ENCODE measurements around the gene KLHL40. TPM values are rescaled to one million over a fixed set of nuclear protein-coding genes. Genes with fewer than 3 reads are reported as not detected.
"Not testable (repeated sequence)": the region's sequence is repeated elsewhere in the genome, so short reads cannot be mapped to it uniquely, and the experiment has no call there.

KLHL40 gene
- total and polyA plus RNA-seq, 12 donors = 0.03 to 0.54 (median 0.11) TPM; not detected in 9

- intact Hi-C loops (cut with DNase I) = no loop called here
- Histone ChIP-seq H3K4me3 (no peak overlapping the region), H3K27me3 (no peaks in the 10 kb centered on the region), H3K27ac (no peak overlapping the region), H3K9me3 (replicated peaks in 1 of 3) (no peaks in the 10 kb centered on the region), H3K4me1 (replicated peaks in 1 of 2) (no peaks in the 10 kb centered on the region), H3K36me3 (replicated peaks in 1 of 2) (no peaks in the 10 kb centered on the region)
- TF ChIP-seq CTCF (IDR thresholded peaks at IDR 0.05) = no peak
- TF ChIP-seq POLR2A (IDR thresholded peaks at IDR 0.05) = no peak
- WGBS, 4 donors = 83 to 89% (median 85%) methylated on average over 6 of the region's 6 CpGs
- DNase-seq = peak in 1 of 7 donors; percentile 14
Measured at GRCh38 chr3:42719002-42719401, 33.7 kb downstream of the KLHL40 start.

GRCh38 chr3:42720126-42720525 lies 34.8 kb downstream of the KLHL40 start:
- 75 to 84% (median 80%) methylated on average over 4 of the region's 4 CpGs for WGBS, 4 donors
- no peaks in the 10 kb centered on the region for H3K9me3 ChIP-seq (replicated peaks in 1 of 3)
- H3K27ac ChIP-seq = no peak overlapping the region
- no peak for DNase-seq
- TF ChIP-seq POLR2A (IDR thresholded peaks at IDR 0.05) (no peak), CTCF (IDR thresholded peaks at IDR 0.05) (no peak)
- no peaks in the 10 kb centered on the region for H3K36me3 ChIP-seq (replicated peaks in 1 of 2)
- H3K27me3 ChIP-seq = no peaks in the 10 kb centered on the region
- no peak overlapping the region for H3K4me3 ChIP-seq
- H3K4me1 ChIP-seq (replicated peaks in 1 of 2) = no peaks in the 10 kb centered on the region
- intact Hi-C loops (cut with DNase I) = no loop called here

- no peaks in the 10 kb centered on the region for H3K9me3 ChIP-seq (replicated peaks in 1 of 3)
- H3K27ac ChIP-seq = no peak overlapping the region
- no peaks in the 10 kb centered on the region for H3K36me3 ChIP-seq (replicated peaks in 1 of 2)
- no peaks in the 10 kb centered on the region for H3K27me3 ChIP-seq
- WGBS, 4 donors = 29 to 50% (median 42%) methylated on average over 1 of the region's 1 CpG
- DNase-seq = no peak
- TF ChIP-seq CTCF (IDR thresholded peaks at IDR 0.05) (no peak), POLR2A (IDR thresholded peaks at IDR 0.05) (no peak)
- intact Hi-C loops (cut with DNase I) = no loop called here
- no peak overlapping the region for H3K4me3 ChIP-seq
- H3K4me1 ChIP-seq (replicated peaks in 1 of 2) = no peaks in the 10 kb centered on the region
Measured at GRCh38 chr3:42721690-42722089, 36.4 kb downstream of the KLHL40 start.

GRCh38 chr3:42722442-42722841 lies 37.1 kb downstream of the KLHL40 start:
- H3K27ac ChIP-seq; H3K4me3 ChIP-seq; intact Hi-C loops (cut with DNase I); DNase-seq; H3K27me3 ChIP-seq; H3K9me3 ChIP-seq (replicated peaks in 1 of 3); H3K36me3 ChIP-seq (replicated peaks in 1 of 2); H3K4me1 ChIP-seq (replicated peaks in 1 of 2): not testable (repeated sequence)
- 78 to 93% (median 85%) methylated on average over 2 to 3 of the region's 3 CpGs for WGBS, 4 donors

- TF ChIP-seq POLR2A (IDR thresholded peaks at IDR 0.05) (no peak), CTCF (IDR thresholded peaks at IDR 0.05) (no peak)
- Histone ChIP-seq H3K27me3 (no peaks in the 10 kb centered on the region), H3K4me3 (no peak overlapping the region), H3K4me1 (replicated peaks in 1 of 2) (no peaks in the 10 kb centered on the region), H3K27ac (no peak overlapping the region), H3K36me3 (replicated peaks in 1 of 2) (no peaks in the 10 kb centered on the region), H3K9me3 (replicated peaks in 1 of 3) (no peaks in the 10 kb centered on the region)
- no peak for DNase-seq
- intact Hi-C loops (cut with DNase I) = no loop called here
- 95 to 98% (median 97%) methylated on average over 2 of the region's 2 CpGs for WGBS, 4 donors
Measured at GRCh38 chr3:42723219-42723618, 37.9 kb downstream of the KLHL40 start.
